Loucy (cell line): ENCODE data around the gene THSD7A.

Experiments used
- H2AFZ ChIP-seq: fragments of 200-600 bp; sonication (generic); 2 replicates; pipeline ENCODE4 v1.6.0; 2016; ENCODE audit warnings: antibody characterized with exemption, mild to moderate bottlenecking, low read length, moderate library complexity
- H3F3A ChIP-seq: fragments of 200-600 bp; 2 replicates; pipeline ENCODE4 v1.6.0; 2016; ENCODE audit warnings: antibody characterized with exemption, low read depth, mild to moderate bottlenecking
- H3K27me3 ChIP-seq: fragments of 200-600 bp; sonication (generic); 2 replicates; pipeline ENCODE4 v1.6.1; 2014; ENCODE audit warnings: low read length, mild to moderate bottlenecking; ENCODE audit not compliant: insufficient read depth, poor library complexity, severe bottlenecking
- H3K36me3 ChIP-seq: fragments of 200-600 bp; sonication (generic); 2 replicates; pipeline ENCODE4 v1.6.1; 2016; ENCODE audit warnings: low read length; ENCODE audit not compliant: insufficient read depth
- H3K4me1 ChIP-seq: fragments of 200-600 bp; sonication (generic); 2 replicates; pipeline ENCODE4 v1.5.1; 2014; ENCODE audit warnings: low read length, mild to moderate bottlenecking; ENCODE audit not compliant: insufficient read depth, poor library complexity, severe bottlenecking
- H3K4me2 ChIP-seq: fragments of 200-600 bp; sonication (generic); 2 replicates; pipeline ENCODE4 v1.6.0; 2014; ENCODE audit warnings: antibody characterized with exemption, low read length, low read depth, mild to moderate bottlenecking; ENCODE audit not compliant: poor library complexity, severe bottlenecking
- H3K4me3 ChIP-seq: fragments of 200-600 bp; sonication (generic); 2 replicates; pipeline ENCODE4 v1.5.1; 2014; ENCODE audit warnings: low read length, mild to moderate bottlenecking, mixed read lengths; ENCODE audit not compliant: poor library complexity, severe bottlenecking
- H3K79me2 ChIP-seq: fragments of 200-600 bp; sonication (generic); 2 replicates; pipeline ENCODE4 v1.6.1; 2014; ENCODE audit warnings: low read length; ENCODE audit not compliant: insufficient read depth
- H3K9ac ChIP-seq: fragments of 200-600 bp; sonication (generic); 2 replicates; pipeline ENCODE4 v1.6.0; 2014; ENCODE audit warnings: mild to moderate bottlenecking, low read depth, low read length, moderate library complexity; ENCODE audit not compliant: poor library complexity, severe bottlenecking
- H3K9me2 ChIP-seq: fragments of 200-600 bp; sonication (generic); replicated peaks from 2 replicates; pipeline ENCODE4 v1.6.1; 2016; ENCODE audit warnings: low read depth, low read length, mixed read lengths
- H3K9me3 ChIP-seq: fragments of 200-600 bp; sonication (generic); 2 replicates; pipeline ENCODE4 v1.6.1; 2014; ENCODE audit warnings: mild to moderate bottlenecking, antibody characterized with exemption, low read length, low read depth; ENCODE audit not compliant: insufficient read depth
- H4K20me1 ChIP-seq: fragments of 200-600 bp; sonication (generic); 2 replicates; pipeline ENCODE4 v1.6.0; 2014; ENCODE audit warnings: antibody characterized with exemption, low read length, mild to moderate bottlenecking; ENCODE audit not compliant: insufficient read depth, poor library complexity, severe bottlenecking
- CTCF ChIP-seq: fragments of 200-600 bp; sonication (generic); conservative IDR thresholded peaks from 2 replicates; pipeline ENCODE4 v1.5.1; 2014; ENCODE audit warnings: mild to moderate bottlenecking, antibody characterized with exemption, low read length
- EZH2phosphoT487 ChIP-seq: fragments of 200-600 bp; IDR thresholded peaks from 2 replicates; pipeline ENCODE4 v1.6.1; 2018; ENCODE audit warnings: antibody characterized with exemption, mild to moderate bottlenecking, moderate library complexity, borderline replicate concordance

THSD7A gene

GRCh38 chr7:11478882-11479281 lies 353.1 kb downstream of the THSD7A start:
- Histone ChIP-seq H3K9ac (no peak overlapping the region), H3K27me3 (no peaks in the 10 kb centered on the region), H2AFZ (no peak overlapping the region), H3K9me2 (no peaks in the 10 kb centered on the region), H3K9me3 (no peaks in the 10 kb centered on the region), H3F3A (no peaks in the 10 kb centered on the region), H3K4me3 (no peak overlapping the region), H3K79me2 (no peaks in the 10 kb centered on the region), H3K36me3 (no peaks in the 10 kb centered on the region), H3K4me2 (no peak overlapping the region), H3K4me1 (no peaks in the 10 kb centered on the region), H4K20me1 (no peaks in the 10 kb centered on the region)
- TF ChIP-seq EZH2phosphoT487, result no peak
- TF ChIP-seq CTCF, result no peak

- H3K4me1 ChIP-seq, result no peaks in the 10 kb centered on the region
- H3K4me3 ChIP-seq, result no peak overlapping the region
Measured at GRCh38 chr7:11478426-11478825, 353.6 kb downstream of the THSD7A start.

GRCh38 chr7:11474902-11475585 lies 357.0 kb downstream of the THSD7A start:
- H3K9ac ChIP-seq, result no peak overlapping the region
- TF ChIP-seq EZH2phosphoT487 (no peak), CTCF (no peak)
- no peaks in the 10 kb centered on the region for H3F3A ChIP-seq
- H2AFZ ChIP-seq, result no peak overlapping the region
- H3K27me3 ChIP-seq, result no peaks in the 10 kb centered on the region
- no peaks in the 10 kb centered on the region for H3K9me3 ChIP-seq
- H3K79me2 ChIP-seq, result no peaks in the 10 kb centered on the region
- H3K36me3 ChIP-seq, result no peaks in the 10 kb centered on the region
- H3K4me2 ChIP-seq, result no peak overlapping the region
- H4K20me1 ChIP-seq, result no peaks in the 10 kb centered on the region
- H3K9me2 ChIP-seq, result no peaks in the 10 kb centered on the region
- no peak overlapping the region for H3K4me3 ChIP-seq
- H3K4me1 ChIP-seq, result no peaks in the 10 kb centered on the region

More at GRCh38 chr7:11478426-11478825, 353.6 kb downstream of the THSD7A start:
- Histone ChIP-seq H3K79me2 (no peaks in the 10 kb centered on the region), H3K36me3 (no peaks in the 10 kb centered on the region), H2AFZ (0 out of 2 replicates have a peak overlapping the region, but pooled peaks have one; percentile 32), H3K27me3 (no peaks in the 10 kb centered on the region), H3F3A (no peaks in the 10 kb centered on the region), H3K4me2 (no peak overlapping the region), H4K20me1 (no peaks in the 10 kb centered on the region), H3K9me2 (no peaks in the 10 kb centered on the region), H3K9me3 (no peaks in the 10 kb centered on the region), H3K9ac (no peak overlapping the region)
- TF ChIP-seq CTCF (no peak), EZH2phosphoT487 (no peak)
